AML-193 (cell line): ENCODE data around the gene CAMTA1.
"Not testable (repeated sequence)": the region's sequence is repeated elsewhere in the genome, so short reads cannot be mapped to it uniquely, and the experiment has no call there.

Source experiments
- DNase-seq, 2 experiments: peaks; one replicate each; lab custom pipeline; 2025; lab: John Stamatoyannopoulos, UW

The CAMTA1 gene

DNA sequence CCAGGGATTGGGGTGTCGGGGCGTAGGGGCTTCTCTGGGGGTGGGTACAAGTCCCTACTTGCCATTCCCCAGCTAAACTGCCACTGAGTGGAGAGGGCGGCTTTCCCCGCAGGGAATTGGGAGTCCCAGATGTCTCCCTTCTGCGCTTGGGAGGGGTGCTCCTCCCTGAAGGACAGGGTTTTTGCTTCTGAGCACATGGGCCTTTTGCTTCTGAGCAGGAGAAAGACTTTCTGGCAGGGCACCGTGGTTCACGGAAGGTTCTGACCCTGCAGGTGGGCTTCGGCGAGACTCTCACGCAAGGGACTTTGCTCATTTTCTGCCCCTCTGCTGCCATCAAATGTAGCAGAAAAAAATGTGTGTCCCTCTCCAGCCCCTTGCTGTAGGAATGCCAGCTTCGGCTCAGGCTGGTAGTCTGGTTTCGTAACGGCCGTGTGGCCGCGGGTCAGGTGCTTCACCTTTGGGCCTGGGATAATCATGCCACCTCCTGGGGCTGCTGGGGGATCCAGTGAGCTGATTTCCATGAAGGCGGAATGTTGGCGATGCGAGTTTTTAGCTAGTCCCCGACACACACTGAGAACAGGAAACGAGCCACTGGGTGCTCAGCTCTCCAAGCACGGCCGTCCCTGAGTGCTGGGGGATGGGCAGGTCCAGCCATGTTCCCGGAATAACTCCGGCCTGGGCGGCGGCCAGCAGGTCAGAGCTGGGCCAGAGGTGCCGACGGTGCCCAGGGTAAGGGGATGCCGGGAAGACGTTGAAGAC, 364.0 kb downstream of the CAMTA1 start:
- DNase-seq: no peak

DNA sequence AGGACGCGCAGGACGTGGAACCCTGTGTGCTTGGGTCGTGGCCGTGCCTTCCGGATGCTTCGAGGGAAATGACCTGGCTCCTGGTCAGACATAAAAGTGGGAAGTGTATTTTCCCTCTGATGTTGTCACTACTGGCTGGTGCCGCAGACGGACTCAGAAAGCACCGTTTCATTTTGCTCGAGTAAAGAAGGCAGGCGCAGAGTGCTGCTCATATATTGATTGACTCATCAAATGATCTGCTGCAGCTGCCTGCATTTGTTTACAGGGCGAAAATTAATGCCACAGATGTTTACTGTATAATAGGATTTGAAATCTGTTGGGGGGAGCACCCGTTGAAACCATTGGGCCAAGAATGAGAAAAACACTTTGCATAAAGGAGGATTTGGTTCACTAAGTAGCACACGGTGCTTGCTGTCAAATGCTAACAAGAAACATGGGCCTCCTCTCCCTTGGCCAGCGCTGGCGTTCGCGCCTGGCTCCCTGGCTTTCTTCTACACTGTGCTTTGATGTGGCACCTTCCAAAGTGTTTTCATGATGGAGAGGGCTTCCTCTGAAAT, 365.5 kb downstream of the CAMTA1 start:
- no peak for DNase-seq

DNA sequence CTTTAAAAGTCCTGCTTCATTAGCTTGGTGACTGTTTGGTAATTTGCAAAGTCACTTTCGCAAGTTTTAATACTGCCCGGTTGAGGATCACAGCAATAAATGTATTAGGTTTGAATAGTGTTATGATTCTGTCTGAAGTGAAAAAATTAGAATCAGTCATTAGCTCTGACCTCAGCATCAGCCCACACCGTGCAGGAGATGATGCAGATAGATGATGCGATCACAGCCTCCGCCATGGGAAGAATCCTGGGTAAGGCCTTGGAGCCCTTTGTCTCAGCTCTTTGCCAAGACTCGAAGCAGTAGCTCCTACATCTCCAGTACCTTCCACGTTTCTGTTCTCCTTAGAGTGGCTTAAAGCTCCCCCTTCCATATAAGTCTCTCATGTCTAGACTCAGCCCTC, 366.7 kb downstream of the CAMTA1 start:
- DNase-seq: no peak

DNA sequence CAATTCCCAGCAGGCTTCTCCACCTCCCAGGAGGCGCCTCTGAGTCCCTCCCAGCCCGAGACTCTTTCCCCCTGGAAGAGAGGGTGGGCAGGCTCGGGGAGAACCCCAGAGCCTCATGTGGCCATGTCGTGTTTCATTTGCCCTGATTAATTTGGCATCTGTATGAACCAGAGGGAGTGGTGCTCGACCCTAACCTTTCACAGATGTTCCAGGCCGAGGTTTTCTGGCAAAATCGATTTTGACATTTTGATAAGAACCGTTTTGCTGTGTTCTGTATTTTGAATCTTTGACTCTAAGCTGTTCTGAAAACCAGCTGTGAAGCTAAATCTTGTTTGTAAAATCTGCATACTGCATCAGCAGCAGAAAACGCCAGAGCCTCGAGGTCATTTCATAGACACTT, 367.4 kb downstream of the CAMTA1 start:
- DNase-seq: no peak

DNA sequence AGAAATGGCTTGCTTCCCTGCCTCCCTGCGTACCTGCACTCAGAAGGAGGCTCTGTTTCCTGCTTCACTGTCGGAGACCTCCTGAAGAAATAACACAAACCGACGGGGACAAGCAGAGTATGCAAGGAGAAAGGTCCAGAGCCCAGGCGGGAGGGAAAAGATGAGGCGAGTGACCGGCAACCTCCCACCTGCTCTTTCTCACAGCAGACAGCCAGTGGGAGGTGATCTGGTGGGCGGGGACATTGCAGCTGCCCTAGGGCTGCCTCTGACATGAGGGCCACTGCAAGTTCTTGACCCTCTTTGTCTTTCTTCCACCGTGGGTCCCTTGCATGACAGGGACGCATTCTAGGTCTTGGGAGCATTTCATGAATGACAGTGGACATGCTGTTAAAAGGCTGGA, 368.2 kb downstream of the CAMTA1 start:
- DNase-seq: no peak

DNA sequence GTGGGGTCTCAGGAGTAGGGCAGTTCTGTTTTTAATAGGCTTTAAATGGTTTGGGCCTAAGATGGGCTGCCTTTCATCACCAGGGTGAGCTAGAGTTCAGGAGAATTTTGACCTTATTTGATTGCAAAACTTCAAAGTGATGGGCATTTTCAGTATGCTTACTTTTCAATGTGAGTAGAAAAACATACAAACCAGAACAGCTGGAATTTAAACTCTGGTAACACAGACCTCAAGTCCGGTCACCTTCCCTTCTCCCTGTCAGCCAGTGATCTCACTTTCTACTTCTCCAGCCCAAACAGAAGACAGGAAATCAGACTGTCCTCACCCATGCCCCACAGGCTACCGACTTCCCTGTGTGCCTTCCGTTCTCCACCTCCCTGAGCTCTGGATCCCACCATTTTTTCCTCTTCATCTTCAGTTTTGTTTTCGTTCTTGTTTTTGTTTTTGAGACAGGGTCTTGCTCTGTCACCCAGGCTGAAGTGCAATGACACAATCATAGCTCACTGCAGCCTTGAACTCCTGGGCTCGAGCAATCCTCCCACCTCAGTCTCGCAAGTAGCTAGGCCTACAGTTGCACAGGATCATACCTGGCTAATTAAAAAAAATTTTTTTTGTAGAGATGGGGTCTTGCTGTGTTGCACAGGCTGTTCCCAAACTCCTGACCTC, 374.0 kb downstream of the CAMTA1 start:
- no peak for DNase-seq

DNA sequence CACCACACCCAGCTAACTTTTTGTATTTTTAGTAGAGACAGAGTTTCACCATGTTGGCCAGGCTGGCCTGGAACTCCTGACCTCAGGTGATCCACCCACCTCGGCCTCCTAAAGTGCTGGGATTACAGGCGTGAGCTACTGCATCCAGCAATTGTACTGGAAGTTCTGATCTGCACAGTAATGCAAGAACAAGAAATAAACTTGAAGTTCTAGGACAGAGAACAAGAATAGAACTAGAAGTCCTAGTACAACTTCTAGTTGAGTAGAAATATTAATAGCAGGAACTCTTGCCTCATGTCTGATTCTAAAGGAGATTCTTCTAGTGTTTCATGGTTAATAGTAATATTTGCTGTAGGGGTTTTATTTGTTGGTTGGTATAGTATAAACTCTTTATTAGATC, 383.3 kb downstream of the CAMTA1 start:
- not testable (repeated sequence) for DNase-seq

DNA sequence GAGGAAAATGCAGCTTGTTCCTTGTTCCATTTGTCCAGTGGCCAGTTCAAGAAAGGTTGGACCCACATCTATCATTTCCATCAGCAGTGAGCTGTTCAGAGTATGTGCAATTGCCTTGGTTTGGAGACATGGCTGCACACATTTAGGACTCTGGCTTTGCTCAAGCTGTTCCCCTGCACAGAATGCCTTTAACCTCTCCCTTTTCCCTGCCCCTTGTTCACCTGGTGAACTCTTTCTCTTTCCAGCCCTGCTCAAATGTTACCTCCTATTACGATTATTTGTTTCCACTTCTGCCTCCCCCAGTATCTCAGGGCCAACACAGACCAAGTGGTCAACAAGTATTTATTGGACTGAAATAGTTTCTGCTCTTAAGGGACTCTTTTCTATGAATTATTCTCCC, 385.9 kb downstream of the CAMTA1 start:
- no peak for DNase-seq

DNA sequence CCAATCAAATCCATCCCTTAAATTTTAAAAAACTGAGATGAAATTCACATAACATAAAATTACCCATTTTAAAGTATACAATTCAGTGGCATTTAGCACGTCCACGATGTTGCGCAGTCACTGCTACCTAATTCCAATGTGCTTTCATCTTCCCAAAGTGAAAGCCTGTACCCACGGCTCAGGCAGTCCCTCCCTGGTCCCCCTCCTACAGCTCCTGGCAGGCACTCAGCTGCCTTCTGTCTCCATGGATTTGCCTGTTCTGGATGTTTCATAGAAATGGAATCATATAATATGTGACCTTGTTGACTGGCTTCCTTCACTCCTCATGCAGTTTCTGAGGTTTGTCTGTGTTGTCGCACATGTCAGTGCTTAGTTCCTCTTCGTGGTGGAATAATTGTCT, 386.3 kb downstream of the CAMTA1 start:
- no peak for DNase-seq

DNA sequence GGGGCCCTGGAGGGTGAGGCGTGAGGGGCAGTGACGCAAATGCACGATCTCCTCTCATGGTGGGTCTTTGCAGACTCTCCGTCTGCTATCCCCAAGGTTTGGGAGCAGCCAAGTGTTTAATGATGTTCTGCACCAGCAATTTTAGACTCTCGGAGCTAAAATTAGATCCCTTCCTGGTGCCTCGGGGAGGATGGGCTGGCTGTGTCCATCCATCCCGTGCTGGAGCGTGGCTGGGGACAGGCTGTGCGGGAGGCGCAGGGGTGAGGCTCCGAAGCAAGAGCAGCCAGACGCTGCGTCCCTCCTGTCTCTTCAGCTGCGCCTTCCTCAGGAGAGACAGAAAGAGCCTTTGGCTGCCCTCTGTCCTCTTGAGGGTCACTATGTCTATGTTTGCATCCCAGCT, 387.6 kb downstream of the CAMTA1 start:
- no peak for DNase-seq

DNA sequence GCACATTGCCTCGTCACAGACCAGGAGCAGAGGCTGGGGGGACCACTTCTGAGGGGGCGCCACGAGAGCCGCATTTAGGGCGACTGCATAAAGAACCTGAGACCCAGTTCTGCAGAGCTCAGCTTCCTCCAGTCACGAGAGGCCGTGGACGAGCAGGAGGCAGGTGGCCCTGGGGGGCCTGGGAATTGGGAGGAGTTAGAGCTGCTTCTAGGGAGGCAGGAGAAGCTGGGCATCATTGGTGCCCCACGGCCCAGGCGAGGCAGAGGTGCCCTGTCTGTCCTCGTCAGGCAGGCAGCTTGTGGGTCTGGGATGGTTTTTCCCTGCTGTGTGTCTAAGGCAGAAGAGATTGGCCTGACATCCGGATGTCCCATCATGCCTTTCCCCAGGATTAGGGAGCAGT, 389.3 kb downstream of the CAMTA1 start:
- no peak for DNase-seq

DNA sequence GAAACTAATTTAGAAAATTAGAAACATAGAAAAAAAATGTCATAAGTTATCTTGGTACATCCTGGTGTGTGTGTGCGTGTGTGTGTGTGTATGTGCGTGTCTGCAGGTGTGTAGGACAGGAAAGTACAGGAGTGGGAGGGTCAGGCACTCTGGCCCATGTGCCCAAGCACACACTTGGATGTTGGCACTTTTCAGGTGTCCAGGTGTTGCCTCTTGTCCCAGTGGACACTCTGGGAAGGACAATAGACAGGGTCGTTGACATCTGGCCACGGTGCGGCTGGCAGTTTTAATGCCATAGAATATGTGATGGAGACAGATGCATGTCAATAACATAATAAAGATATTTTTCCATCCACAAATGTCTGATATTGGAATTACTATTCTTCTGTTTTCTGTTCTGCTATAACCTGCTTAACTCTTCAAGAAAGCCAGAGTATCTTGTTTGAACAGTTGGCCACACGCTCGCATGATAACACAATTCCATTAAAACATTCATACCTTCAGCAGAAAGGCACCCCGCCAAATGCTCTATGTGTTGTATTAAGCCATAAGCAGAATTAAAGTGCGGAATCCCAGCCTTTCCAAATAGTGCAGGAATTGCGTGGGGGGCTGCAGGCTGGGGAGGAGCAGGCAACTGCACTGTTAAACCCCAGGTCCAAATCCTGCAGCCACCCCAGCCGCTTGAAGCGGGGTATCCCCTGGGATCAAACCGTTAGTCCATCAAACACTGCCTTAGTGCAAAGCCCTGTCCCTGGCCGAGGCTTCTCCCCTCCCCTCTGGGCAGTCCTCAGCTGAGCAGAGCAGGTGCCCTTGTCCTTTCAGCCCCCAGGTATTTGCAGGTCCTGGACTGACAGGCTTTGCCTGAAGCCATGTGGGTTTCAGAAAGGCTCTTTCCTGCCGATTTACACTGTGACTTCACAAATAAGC, 390.0 kb downstream of the CAMTA1 start:
- no peak for DNase-seq

DNA sequence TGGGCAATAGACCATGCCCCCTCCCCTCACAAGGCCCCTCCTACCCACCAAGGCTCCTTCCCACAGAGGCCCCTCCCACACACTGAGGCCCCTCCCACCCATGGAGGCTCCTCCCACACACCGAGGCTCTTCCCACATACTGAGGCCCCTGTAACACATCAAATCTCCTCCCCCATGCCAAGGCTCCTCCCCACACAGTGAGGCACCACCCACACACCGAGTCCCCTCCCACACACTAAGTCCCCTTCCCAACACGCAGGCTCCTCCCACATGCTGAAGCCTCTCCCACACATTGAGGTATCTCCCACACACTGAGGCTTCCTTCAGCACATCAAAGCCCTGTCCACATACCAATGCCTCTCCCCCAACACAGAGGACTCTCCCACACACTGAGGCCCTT, 391.8 kb downstream of the CAMTA1 start:
- DNase-seq: no peak

DNA sequence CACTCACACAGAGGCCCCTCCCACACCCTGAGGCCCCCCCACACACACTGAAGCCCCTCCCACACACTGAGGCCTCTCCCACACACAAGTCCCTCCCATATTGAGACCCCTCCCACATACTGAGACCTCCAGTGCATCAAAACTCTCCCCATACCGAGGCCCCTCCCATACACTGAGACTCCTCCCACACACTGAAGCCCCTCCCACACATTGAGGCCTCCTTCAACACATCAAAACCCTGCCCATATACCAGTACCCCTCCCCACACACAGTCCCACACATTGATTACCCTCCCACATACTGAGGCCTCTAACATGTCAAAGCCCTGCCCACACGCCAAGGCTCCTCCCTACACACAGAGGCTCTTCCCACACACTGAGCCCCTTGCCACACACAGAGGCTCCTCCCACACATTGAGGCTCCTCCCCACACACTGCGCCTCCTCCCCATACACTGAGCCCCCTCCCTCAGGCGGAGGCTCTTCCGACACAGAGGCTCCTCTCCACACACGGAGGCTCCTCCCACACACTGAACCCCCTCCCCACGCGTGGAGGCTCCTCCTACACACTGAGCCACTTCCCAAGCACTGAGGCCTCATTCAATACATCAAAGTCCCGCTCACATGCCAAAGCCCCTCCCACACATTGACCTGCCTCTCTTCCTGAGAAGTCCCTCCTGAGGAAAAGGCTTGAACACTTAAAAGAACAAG, 392.3 kb downstream of the CAMTA1 start:
- no peak for DNase-seq

DNA sequence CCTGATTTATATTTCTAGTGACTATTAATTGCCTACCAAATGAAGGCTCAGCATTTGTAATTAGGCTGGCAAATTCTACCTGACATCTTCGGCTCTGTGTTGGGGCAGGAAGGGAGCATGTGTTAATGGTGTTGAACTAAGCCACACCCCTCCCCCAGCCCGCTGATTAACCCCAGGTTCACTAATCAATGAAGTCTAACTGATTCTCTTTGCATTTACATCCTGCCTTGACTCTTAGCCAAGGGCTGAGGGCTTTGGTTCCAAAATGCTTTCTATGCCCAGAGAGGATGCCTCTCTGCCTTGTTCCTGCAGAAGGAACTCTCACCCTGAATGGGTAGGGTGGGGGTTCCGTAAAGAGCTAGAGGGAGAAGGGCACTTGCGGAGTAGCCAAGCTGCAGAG, 393.1 kb downstream of the CAMTA1 start:
- DNase-seq: no peak

DNA sequence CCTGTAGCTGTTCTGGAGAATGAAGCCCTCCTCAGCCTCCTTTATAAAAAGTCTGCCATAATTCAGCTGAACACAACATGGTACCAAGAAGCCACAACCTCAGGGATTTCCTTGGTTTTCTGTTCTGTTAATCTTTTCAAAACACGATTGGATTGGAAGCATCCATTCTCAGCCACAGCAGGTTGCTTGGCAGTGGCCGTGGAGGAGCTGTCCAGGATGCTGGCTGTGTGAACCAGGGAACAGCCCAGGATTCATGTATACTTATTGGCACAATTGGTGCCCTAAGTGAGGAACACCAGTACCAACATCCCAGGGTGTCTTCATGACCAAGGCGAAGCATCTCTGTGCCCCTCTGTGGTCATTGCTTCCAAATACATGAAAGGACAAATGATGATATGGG, 393.5 kb downstream of the CAMTA1 start:
- DNase-seq: no peak

DNA sequence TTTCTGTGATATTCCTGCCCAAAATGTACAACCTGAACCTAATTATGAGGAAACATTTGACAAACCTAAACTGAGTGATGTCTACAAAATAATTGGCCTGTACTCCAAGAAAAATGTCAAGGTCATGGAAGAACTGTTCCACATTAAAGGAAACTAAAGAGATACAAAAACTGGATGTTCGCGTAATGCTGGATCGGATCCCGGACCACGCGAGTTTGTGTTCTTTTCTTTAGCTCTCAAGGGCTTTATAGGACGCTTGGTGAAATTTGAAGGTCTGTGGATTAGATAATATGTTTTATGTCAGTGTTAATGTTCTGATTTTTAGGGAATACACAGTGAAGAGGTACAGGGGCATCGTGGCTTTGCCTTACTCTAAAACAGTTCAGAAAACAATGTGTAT, 400.5 kb downstream of the CAMTA1 start:
- DNase-seq: no peak

DNA sequence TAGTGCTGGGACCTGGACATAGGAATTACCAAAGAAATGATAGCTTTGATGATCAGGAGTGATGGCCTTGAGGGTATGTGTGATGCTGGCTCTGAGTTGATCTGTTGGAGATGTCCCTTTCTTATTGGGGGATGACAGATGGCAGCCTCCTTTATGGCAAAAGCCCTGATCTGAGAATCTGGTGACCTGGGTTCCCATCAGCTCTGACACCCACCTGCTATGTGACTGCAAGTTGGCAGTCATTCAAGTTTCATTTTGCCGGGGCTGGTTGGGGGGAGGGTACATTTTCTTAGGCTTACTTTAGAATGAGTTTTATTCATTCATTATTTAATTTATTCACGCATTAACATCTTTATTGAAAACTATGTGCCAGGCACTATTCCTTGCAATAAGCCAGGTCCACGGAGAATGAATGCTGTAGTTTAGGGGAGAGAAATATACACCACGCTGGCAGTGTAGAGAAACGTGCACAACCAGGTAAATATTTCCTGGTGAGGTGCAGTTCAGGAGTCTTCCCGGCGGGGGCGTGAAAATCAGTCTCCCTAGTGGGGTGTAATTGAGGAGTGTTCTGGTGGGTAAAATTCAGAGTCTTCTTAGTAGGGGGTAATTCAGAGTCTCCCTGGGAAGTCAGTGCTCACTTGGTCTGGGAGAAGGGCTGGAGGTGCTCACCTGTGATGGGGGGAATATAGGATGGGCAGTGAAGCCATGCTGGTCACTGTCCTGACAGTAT, 401.3 kb downstream of the CAMTA1 start:
- DNase-seq: no peak

DNA sequence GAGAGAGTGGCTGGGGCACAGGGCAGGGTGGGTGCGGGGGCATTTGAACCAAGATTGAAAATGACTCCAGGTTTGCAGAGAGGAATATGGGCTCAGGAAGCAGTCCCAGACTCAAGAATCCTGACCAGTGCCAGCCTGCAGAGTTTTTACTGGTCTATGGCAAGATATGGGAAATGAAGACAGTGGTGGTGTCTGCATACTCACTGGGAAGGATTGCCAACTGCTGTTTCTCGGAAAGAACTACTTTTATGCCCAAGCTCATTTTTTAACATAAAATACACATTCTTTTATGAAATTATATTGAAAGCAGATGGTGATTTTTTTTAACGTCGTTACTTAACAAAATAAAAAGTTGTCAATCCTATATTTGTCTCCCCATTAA, 401.8 kb downstream of the CAMTA1 start:
- DNase-seq: no peak

DNA sequence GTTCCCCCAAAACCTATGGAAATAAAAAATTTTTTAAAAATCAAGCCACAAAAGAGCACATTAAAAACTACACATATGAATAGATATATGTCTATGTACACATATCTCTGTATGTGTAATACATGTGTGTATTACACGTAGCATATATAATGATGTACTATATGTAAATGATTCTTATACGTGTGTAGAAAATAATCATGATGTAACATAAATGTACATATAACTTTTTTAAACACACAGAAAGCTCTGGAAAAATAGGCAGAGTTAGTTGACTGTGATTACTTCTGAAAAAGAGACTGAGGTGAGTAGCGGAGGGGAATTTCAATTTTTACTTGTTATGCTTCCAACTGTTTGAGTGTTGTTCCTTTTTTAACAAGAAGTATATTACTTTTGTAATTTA, 405.0 kb downstream of the CAMTA1 start:
- DNase-seq: no peak

DNA sequence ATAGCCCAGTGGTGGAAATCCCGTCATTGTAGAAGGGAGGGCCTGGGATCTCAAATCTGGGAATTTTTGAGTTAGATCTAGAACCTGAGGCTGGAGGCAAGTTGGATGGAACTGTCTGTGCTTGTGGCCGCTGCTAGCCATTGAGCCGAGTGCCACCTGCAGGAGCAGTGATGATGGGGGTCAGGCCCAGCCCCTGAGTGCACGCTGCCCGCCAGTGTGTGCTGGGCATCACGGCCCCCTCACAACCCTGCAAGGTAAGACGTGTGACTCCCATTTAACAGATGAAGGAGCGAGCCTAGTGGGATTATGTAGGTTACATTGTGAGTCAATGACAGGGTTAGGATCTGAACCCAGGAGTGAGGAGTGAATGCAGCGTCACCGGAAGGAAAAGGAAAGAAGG, 407.2 kb downstream of the CAMTA1 start:
- DNase-seq: no peak
